Gastrocnemius medialis (tissue), 4 donors: ENCODE measurements around the gene LHFPL6.

Experiments used
- POLR2A ChIP-seq, 2 donors: fragments of 450-650 bp; IDR thresholded peaks; one replicate each; pipeline ENCODE4 v1.6.1; 2017; ENCODE audit warnings: antibody characterized with exemption in 2 of 2, mild to moderate bottlenecking in 2 of 2, moderate library complexity in 2 of 2
- TF ChIP-seq, protein P1 (sequence below), 5 experiments: fragments of 450-650 bp in 3 of 5; fragments of 200-600 bp in 2 of 5; sonication (generic) in 2 of 5; IDR thresholded peaks in 4 of 5; conservative IDR thresholded peaks in 1 of 5; 1 replicate in 4 of 5; 2 replicates in 1 of 5; pipeline ENCODE4 v1.5.1; 2016 to 2019; ENCODE audit warnings: antibody characterized with exemption in 5 of 5, mild to moderate bottlenecking in 3 of 5, moderate library complexity in 3 of 5

DNA sequence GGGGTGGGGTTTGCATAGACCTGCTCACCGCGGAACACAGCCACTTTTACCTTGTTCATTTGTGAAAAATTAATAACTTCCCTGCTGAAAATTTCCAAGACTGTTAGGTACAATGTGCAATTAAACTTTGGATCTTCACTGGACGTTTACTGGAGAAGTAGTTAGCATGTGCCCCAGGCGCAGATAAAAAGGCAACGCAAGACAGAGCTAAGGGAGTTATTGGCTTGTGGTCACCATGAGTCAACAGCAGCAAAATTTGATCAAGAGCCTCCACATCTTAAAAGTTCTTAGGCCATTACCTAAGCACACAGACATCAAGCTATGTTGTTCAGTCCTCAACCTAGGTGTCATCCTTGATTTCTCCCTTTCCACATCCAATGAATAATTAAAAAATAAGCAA lies 257.0 kb downstream of the LHFPL6 start:
- TF ChIP-seq POLR2A (IDR thresholded peaks at IDR 0.05): no peak
- TF ChIP-seq, protein P1, sequence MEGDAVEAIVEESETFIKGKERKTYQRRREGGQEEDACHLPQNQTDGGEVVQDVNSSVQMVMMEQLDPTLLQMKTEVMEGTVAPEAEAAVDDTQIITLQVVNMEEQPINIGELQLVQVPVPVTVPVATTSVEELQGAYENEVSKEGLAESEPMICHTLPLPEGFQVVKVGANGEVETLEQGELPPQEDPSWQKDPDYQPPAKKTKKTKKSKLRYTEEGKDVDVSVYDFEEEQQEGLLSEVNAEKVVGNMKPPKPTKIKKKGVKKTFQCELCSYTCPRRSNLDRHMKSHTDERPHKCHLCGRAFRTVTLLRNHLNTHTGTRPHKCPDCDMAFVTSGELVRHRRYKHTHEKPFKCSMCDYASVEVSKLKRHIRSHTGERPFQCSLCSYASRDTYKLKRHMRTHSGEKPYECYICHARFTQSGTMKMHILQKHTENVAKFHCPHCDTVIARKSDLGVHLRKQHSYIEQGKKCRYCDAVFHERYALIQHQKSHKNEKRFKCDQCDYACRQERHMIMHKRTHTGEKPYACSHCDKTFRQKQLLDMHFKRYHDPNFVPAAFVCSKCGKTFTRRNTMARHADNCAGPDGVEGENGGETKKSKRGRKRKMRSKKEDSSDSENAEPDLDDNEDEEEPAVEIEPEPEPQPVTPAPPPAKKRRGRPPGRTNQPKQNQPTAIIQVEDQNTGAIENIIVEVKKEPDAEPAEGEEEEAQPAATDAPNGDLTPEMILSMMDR (IDR thresholded peaks at IDR 0.05 in 4 of 5, conservative IDR thresholded peaks at IDR 0.05 in 1 of 5): no peak
